Activated CD8-positive, alpha-beta memory T cell treated with anti-CD3 and anti-CD28 coated beads, Interleukin-2, amount 50 U/mL, for 1 hour (primary cell): ENCODE measurements around the gene TGM2.

ENCODE experiments used
- DNase-seq: peaks from one replicate; pipeline ENCODE4 v3.0.0-alpha.2; 2020; ENCODE audit errors: extremely low read depth

TGM2 gene

DNA sequence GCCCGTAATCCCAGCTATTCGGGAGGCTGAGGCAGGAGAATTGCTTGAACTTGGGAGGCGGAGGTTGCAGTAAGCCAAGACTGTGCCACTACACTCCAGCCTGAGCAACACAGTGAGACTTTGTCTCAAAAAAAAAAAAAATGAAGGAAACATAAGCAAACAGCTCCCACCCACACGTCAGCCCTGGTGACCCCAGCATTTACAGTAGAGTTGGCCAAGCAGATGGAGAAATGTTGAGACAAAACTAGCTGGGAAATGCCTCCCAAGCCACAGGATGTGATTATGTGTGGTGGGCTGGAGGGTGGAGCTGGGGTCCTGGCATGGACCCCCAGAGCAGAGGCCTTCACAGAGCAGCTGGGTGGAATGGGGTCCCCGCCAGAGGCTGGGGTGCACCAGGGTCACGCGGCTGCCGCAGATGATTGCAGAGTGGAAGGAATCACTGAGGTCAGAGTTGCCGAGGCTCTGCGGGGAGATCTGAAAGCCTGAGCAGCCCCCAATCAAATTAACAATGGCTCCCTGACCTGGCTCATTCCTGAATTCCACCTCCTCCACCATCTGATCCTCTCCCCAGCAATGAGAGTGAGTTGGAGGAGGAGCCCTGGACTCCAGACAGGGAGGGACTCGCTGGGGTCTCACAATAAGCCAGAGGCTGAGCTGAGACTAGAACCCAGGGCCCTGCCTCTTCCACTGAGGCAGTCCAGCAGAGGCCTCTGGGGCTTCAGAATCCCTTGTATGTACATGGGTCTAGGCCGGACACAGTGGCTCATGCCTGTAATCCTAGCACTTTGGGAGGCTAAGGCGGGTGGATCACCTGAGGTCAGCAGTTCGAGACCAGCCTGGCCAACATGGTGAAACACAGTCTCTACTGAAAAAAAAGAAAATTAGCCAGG is 34.7 kb upstream of the TGM2 start:
- no peak for DNase-seq

DNA sequence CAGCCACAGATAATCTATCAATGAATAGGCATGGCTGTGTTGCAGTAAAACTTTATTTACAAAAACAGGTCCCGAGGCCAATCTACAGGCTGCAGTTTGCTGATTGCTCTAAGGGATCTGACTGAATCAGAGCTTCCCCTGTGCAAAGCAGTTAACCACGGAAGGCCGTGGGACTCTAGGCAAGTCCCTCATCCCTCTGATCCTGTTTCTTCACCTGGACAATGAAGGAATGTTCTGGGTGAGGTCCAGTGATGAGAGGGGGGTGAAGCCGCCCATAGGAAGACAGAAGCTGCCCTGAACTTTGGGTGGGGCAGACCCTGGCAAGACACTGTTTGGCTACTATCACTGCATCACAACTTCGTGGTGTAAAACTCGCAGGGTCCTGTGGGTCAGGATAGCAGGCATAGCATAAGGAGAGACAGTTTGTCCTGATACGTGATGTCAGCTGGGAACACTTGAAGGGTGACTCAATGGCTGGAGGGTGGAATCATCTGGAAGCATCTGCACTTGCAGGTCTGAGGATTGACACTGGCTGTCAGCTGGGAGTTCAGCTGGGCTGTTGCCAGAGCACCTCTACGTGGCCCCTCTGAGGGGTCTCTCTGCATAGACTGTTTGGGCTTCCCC is 33.3 kb upstream of the TGM2 start:
- DNase-seq = no peak

DNA sequence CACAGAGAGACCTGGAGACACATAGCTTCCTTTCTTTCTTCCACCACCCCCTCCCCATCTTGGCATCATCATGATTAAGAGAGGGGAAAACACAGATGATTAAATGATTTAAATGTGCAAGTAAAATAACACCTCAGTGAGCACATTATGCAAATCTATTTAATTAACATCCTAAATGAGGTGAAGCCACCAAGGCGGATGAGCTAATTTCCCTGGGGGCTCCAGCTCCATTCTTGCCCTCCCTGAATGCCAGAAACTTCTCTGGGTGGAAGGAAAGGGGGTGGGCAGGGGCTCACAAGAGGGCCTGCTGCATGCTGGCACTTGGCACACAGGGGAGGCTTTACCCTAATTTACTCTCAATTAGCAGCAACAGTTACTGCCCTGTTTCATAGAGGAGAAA is 32.5 kb upstream of the TGM2 start:
- no peak for DNase-seq

DNA sequence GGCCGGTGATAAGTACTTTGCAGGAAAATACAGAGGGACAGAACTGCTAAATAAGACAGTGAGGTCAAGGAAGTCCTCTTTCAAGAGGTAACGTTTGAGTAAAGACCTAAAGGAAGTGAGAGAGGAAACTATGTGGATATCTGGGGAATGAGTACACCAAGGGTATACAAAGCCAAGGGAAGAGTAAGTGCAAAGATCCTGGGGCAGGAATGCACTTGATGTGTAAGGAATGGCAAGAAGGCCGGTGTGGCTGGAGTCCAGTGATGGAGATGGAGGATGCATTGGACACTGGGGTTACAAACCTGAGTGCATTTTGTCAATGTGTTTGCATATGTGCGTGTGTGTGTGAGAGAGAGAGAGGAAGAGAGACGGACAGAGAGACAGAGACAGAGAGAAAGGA is 32.1 kb upstream of the TGM2 start:
- DNase-seq = no peak

DNA sequence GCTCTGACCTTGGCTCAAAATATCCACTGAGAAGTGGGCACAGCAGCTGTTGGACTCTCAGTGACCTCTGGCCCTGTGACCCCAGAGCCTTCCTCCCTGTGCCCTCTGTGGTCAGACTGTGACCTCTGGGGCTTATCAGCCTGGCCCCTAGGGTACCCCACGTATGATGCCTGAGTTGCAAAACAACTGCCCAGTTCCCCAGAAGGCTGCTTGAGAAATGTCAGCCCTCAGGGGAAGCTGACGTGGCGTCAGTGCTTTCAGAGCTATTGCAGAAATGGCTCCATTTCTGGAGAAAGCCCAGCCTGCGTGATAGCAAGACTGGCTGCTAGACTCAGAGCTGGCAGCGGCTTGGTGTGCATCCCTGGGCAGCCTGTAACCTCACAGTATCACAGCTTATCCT is 31.5 kb upstream of the TGM2 start:
- no peak for DNase-seq

DNA sequence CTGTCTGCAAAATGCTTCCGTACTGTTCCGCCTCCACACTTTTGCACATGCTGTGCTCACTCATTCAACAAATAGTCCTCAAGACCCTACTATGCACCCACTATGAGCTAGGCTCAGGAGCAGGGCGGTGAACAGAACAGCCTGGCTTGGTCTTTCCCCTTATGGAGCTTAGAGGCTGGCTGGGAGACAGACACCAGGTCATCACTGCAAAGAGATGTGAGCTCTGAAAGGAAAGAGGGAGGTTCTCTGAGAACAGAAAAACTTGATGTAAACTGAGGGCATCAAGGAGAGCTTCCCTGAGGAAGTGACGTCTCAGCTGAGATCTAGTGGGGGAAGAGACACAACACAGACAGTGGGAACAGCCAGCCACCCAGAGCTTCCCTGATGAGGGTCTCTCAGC is 31.0 kb upstream of the TGM2 start:
- DNase-seq = no peak

DNA sequence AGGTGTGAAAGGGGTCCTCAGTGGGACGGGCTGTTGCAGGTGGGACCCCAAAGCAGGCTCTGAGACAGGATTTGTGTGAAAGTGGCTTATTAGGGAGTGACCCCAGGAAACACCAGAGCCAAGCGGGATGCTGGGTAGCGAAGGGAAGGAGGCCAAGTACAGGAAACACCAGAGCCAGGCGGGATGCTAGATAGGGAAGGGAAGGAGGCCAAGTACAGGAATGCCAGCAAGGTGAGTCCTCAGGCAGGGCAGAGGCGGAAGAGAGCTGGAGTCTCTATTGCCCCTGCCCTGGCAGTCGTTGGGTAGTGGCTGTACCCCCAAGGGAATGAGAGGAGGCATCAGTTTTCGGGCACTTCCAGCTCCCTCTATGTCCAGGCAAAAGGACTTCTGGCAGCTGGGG is 30.5 kb upstream of the TGM2 start:
- no peak for DNase-seq

DNA sequence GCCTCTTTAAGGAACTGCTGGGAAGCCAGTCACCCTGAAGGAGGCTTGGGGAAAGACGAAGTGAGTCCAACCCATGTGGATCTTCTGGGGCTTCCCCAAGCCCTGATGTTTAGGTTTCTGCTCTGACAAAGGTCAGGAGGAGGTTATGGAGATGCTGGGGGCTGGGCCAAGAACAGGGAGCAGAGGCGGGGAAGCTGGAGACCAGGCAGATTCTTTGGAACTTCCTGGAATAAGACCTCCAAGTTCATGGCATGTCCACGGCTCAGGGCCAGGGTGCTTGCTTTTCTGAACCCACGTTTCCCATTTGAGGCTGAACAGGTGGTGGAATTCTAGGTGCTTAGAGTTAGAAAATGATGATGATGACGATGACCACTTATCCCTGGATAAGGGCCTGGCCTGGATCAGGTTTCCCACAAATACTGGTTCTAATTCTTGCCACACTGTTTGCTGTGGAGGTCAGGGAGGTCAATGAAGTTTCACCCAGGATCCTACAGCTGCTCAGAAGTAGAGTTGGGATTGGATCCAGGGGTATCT is 30.0 kb upstream of the TGM2 start:
- no peak for DNase-seq

DNA sequence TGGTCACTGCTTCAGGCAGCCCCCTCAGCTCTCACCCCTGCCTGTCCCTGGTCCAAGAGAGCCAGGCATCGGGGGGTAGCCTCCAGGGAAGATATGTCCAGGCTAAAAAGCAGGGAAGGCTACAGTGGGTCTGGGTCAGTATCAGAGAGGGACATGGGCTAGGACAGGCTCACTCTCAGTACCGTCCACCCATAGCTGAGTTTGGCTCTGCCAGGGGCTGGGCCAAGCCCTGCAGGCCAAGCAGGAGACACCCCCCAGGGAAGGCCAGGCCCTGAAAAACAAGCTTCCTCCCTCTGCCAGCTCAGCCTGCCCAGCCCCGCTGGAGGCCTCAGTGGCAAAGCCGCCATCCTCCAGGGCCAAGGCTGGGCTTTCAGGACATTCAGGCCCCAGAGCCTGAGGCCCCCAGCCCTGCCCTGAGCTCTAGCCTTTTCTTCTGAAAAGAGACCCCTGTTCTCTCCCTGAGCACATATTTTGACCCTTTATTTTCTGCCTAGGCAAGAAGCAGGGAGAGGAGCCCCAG is 28.6 kb upstream of the TGM2 start:
- DNase-seq = no peak

DNA sequence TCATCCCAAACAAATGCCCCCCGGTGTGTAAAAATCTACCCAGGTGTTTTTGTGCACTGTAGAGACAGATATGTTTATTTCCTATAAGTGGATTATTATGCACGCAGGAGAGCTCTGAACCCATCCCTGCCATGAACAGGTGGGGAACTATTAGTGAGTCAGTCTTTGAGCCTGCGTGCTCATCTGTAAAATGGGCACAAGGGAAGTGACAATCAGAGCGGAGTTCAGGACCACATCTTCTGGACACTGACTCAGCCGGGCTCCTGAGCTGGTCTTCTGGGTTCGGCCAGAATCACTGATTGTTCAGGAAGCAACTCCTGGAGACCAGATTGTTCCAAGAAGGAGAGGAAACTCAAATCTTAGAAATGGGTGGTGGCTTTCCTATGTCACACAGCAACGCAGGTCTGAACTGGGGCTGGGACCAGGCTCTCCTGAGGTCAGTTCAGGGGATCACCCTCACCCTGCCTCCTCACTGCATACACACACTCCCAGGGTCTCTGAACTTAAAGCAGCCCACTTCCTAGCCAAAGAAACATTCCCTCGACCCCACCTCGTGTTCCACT is 27.3 kb upstream of the TGM2 start:
- DNase-seq = no peak

DNA sequence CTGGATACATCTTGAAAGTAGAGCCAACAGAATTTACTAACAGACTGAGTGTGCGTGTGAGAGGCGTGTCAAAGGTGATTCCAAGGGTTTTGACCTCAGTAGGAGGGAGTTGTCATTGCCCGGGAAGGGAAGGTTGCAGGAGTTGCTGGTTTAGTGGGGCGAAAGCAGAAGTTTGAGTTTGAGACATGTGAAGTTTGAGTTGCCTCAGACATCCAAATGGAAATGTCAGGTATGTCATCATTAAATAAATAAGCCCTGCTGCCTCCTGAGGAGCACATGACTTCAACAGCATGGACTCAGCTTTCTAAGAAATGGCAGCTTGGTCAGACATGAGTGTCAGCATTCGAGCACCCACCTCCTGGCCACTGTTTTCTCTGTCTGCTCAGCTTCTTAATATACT is 26.6 kb upstream of the TGM2 start:
- no peak for DNase-seq

DNA sequence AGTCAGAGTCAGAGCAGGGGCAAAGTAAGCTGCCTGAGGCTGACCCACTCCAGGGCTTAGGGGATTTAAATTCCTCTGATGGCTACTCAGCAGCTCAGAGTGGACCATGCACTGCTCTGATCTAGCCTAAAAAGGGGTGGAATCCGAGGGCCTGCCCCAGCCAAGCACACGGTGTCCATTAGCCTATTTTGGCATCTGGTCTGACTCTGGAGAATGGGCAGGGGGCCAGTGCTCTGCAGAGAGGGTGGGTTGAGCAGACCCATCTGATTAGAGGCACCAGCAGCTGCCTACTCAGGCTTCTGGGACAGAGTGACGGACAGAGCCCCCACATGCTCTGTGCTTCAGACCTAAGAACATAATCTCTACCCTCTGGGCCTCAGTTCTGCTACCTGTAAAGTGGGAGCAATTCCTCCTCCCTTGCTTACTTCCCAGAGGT is 25.9 kb upstream of the TGM2 start:
- DNase-seq = no peak

DNA sequence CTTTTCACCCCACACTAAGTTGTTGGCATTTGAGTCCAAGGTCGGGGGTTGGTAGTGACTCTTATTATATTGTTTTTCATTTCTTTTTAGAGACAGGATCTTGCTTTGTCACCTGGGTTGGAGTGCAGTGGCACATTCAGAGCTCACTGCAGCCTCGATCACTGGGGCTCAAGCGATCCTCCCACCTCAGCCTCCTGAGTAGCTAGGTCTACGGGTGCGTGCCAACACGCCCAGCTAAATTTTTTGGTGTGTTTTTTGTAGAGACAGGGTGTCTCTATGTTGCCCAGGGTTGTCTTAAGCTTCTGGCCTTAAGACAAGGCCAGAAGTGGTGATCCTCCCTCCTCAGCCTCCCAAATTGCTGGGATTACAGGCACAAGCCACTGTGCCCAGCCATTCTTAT is 25.1 kb upstream of the TGM2 start:
- DNase-seq = no peak

DNA sequence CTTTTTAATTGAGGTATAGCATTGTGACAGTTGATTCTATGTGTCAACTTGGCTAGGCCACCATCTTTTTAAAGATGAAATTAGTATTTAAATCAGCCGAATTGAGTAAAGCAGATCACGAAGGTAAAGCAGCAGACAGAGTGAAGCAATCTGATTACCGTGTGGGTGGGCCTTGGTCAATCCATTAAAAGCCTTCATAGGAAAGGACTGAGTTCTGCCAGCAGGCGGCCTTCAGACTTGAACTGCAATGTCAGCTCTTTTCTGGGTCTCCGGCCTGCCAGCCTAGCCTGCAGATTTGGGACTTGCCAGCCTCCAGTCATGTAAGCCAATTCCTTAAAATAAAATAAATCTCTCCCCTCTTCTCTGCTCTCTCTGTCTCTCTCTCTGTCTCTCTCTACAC is 22.4 kb upstream of the TGM2 start:
- DNase-seq = no peak

DNA sequence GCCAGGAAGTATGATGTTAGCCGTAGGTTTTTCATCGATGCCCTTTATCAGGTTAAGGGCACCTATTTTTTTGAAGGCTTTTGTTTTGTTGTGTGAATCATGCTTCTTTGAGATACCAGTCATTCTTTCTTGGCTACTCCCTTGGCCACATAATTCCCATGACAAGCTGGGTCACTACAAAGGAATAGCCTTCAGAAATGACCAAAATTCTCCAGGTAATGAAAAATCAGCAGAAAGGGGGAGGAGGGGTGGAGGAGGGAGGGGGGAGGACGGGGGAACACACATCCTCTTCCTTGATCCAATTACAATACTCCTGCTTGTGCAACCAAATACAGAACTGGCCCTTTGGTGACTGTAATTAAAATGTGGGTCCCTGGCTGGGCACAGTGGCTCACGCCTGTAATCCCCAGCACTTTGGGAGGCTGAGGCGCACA is 21.7 kb upstream of the TGM2 start:
- DNase-seq = no peak

DNA sequence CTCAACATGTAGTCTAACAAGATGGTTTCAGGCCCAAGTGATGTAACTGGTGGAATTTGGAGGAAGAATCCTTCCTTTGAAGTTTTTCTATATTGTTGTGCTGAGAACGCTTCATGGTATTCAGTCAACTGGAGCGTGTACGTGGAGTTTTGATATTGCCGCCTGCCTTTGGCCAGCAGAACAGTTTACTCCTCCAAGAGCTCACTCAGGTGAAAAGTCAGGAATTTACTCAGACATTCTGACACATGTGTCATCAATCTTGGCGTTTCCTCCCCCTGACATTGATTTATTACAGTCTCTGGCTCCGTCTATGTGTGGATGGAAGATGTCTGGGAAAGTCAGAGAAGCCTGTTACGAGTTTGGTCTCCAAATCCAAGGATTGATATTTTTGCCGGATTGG is 19.0 kb upstream of the TGM2 start:
- DNase-seq = no peak

DNA sequence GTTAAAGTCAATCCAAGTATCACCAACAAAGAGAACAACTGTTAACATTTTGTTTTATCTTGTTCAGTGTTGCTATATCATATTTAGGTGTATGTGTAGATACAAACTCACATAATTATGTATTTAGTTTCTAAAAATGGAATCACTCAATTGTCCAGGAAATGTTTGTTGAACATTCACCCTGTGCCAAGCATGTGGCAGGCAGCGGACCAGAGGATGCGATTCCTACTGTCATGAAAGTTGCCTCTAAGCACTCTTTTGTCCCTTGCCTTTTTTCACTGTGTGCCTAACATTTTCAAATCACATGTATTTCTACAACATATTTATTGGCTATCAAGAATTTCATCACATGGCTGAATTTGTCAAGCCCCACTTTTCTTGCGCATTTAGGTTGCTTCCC is 16.9 kb upstream of the TGM2 start:
- DNase-seq = no peak

DNA sequence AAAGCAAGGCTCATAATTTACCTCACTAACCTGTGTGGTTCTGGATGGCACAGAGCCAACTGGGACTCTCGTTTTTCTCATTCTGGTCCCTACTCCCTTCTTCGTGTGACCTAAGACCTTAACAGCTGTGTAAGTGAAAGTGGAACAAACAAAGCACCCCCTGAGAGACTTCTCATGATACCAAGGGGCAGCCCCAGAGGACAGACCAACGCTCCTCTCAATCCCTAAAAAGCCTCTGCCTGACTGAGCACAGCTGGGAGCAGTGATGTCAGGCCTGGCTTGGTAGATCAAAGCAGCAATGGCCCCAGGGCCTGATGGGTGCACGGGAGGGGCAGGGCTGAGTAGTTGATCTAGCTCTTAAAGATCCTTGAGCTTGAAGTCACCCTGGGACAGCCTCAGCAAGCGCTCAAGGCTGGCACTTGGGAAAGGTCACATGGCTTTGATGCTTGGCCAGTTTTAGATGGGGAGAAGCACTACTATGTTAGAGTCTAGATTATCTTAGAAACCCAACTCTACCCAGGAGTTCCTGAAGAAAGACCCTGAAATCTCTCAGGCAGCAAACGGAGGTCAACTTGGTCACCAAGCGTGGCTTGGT is 16.2 kb upstream of the TGM2 start:
- no peak for DNase-seq

DNA sequence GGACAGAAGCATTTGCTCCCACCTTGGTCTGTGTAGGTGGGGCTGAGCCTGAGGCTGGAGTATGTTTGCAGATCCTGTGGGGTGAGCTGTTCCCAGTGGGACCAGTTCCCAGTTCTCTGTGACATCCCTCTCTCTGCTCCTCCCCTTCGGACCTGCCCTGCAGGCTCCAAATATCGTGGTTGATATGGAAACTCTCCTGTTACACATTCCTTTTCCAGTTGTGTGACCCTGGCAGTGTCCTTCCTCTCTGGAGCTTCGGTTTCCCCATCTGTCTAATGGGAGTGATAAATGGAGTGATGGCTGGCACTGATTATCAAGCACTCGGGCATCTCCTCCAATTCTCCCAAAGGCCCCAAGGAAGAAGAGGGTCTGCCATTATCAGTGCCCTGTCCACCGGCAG is 15.7 kb upstream of the TGM2 start:
- no peak for DNase-seq

DNA sequence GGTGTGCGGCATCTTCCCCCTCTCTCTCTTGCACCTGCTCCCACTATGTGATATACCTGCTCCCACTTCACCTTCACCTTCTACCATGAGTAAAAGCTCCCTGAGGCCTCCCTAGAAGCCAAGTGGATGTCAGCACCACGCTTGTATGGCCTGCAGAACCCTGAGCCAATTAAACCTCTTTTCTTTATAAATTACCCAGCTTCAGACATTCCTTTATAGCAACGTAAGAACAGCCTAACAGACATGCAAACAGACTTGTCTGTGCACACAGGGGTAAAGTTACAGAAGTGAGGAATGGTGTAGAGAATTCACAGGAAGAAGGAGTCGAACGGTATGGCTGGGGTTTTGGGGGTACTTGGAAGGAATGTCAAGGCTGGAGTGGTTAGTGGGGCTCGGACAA is 14.8 kb upstream of the TGM2 start:
- DNase-seq = no peak

DNA sequence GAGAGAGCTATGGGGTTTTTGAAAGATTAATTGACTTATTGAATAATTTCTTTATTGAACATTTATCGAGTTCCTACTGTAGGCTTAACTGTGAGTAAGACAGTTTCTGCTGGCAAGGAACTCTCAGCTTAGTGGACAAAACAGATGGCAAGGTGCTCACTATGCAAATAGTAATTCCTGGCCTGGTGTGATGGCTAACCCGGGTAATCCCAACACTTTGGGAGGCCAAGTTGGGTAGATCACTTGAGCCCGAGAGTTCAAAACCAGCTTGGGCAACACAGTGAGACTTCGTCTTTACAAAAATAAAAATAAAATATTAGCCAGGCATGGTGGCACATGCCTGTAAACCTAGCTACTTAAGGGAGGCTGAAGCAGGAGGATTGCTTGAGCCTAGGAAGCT is 13.5 kb upstream of the TGM2 start:
- DNase-seq = no peak

DNA sequence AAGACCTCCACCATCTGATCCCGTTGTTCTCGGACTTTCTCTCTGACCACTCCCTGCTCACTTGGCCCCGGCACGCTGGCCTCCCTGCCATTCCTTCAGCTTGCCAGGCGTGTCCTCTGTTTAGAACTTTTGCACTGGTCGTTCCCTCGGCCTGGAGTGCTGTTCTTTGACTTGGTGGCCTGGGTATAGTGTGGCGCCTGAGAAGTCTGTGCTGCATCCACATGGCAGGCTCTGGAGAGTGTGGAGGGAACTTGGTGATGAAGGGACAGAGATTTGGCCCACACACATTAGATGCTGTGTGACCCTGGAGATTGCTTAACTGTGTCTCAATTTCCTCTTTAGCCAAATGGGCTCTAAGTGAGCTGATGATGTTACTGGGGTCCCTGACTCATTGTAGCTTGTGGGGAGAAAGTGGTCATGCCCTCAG is 13.0 kb upstream of the TGM2 start:
- DNase-seq = no peak
